GM21529 (cell line): ENCODE measurements around the gene TRAFD1.
"Not testable (repeated sequence)": the region's sequence is repeated elsewhere in the genome, so short reads cannot be mapped to it uniquely, and the experiment has no call there.

Source experiments
- ATAC-seq: cut with Tn5 transposase; IDR thresholded peaks from one replicate; pipeline ENCODE4 v1.9.1; 2021; ENCODE audit not compliant: unreplicated experiment

Gene TRAFD1

DNA sequence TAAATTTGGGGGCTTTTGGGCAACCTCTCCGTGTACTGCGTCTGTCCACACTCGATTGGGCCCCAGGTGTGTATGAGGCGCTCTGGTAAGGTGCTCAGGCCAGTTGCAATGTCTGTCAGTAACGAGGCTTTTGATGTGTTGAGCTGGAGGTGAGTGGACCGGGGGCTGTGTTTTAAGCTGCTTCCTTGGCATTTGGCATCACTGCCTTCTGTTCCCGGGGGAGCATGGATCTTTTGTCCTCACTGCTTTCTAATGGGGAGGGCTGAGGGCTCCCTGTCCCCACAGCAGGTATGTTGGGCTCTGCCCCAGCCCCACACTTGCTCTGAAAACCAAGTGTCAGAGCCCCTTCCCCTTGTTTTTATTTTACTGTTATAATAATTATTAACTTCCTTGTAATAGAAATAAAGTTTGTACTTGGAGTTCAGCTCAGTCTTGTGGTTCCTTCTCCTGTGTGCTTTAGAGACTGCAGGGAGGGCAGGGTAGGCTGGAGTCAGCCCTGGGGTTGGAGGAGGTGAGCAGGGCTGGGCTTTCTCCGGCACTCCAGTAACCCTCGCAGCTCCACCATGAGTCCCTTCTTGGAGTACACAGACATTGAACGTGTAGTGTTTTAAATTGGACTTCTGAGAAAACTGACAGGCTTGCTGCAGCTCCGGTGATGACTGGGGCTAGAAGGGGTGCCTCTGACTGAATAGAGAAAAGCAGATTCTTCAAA lies 28.0 kb downstream of the TRAFD1 start:
- no peak for ATAC-seq

GRCh38 chr12:112153893-112154219 lies 28.5 kb downstream of the TRAFD1 start:
- ATAC-seq = no peak

- ATAC-seq = not testable (repeated sequence)
Measured at GRCh38 chr12:112158461-112159145, 33.2 kb downstream of the TRAFD1 start.

DNA sequence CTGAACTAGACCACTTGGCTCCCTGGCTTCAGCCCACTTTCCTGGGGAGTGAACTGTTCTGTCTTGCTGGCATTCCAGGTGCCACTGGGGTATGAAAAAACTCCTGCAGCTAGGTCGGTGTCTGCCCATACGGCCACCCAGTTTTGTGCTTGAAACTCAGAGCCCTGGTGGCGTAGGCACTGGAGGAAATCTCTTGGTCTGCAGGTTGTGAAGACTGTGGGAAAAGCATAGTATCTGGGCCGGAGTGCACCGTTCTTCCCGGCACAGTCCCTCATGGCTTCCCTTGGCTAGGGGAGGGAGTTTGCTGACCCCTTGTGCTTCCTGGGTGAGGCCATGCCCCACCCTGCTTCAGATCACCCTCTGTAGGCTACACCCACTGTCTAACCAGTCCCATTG lies 33.8 kb downstream of the TRAFD1 start:
- no peak for ATAC-seq

GRCh38 chr12:112160611-112161010 lies 35.3 kb downstream of the TRAFD1 start:
- no peak for ATAC-seq

DNA sequence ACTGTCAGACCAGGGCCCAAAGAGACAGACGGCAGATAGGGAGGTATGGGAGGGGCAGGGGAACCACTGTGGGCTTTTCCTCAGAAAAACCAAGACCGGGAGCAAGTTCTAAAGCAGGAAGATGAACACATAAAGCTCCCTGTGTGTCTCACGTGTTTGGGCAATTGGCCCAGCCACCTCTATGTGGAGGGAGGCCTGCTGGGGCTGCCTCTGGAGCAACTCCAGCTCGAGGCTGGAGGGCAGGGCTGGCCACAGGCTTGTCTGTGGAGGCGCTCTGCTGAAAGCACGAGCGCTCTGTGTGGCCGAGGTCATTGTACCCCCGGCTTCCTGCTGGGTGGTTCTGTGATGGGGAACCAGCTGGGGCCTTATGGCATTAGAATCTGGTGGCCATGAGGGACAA lies 36.4 kb downstream of the TRAFD1 start:
- ATAC-seq = no peak

- no peak for ATAC-seq
Measured at GRCh38 chr12:112162241-112162790, 37.0 kb downstream of the TRAFD1 start.

GRCh38 chr12:112163056-112163455 lies 37.7 kb downstream of the TRAFD1 start:
- ATAC-seq = no peak

GRCh38 chr12:112163471-112163991 lies 38.2 kb downstream of the TRAFD1 start:
- no peak for ATAC-seq

- no peak for ATAC-seq
Measured at GRCh38 chr12:112164011-112164660, 38.8 kb downstream of the TRAFD1 start.

- no peak for ATAC-seq
Measured at GRCh38 chr12:112165624-112166023, 40.3 kb downstream of the TRAFD1 start.

DNA sequence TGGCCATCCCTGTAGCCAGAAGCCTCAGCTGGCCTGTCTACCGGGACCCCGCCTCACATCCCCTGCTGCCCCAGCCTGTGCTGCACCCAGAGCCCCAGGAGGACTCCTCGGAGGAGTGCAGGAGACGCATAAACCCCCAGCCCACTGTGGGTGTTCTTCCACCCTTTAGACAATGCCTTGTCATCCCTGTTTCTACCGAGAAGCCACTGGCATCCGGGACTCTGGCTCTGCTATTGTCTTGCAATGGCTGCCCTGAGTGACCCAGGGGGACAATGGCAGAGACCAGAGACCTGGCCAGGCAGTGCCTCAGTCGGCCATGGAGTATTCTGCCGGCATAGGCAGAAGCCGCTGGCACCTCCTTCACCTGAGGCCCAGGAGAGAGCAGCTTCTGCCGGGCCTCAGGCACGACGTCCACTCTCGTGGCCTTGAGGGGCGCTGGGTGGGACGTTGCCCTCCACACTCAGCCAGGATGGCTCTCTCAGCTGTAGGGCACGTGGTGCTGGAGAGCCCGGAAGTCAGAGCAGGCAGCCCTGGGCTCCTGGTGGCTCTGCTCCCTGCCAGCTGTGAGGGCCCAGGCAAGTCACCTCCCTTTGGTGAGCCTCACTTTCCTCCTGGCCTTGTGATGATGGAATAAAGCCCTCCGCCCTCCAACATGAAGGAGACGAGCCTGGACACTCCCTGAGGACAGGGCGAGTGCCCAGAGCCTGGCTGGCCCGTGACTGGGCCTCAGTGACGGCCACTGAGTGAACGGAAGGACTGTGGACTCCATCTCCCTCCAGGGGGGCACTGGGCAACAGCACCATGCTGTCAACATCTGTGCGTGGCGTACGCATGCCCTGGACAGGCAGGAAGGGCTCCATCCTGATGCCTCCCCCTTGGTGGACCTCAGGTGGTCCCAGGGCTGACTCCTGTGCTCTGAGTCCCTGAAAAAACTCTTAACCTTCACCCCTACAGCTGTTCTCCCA lies 41.0 kb downstream of the TRAFD1 start:
- no peak for ATAC-seq

GRCh38 chr12:112167031-112167461 lies 41.7 kb downstream of the TRAFD1 start:
- no peak for ATAC-seq

DNA sequence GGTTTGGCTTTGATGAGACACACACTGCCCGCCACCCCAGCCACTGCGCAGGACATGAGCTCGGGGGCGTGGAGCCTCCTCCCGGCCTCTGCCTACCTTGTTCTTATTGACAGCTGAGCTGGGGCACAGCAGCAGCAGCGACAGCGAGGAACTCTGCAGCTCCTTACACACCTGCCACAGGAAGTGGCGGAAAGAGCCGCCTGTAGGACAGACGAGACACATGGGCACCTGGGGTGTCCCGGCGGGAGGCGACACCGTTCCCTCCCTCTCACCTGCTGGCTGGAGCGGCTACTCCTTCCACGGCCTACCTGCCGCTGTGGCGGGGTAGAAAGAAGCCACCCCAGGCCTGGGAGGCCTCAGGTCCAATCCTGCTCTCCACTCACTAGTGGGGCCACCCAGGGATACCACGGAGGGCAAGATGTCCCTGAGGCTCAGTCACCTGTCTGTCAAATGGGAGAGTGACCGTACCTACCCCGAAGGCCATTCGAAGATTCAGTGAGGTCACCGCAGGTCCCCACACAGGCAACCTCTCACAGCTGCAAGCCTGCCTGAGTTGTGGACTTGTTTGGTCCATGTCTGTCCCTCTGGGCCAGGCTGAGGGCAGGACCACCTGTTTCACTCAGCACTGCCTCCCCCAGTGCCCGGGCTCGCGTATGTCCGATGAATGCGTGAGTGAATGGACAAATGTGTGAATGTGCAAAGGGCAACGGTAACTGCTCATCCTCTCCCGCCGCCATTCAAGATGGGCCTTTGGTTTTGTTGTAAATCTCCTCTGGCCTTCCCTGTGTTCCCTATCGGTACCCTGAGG lies 42.6 kb downstream of the TRAFD1 start:
- no peak for ATAC-seq

DNA sequence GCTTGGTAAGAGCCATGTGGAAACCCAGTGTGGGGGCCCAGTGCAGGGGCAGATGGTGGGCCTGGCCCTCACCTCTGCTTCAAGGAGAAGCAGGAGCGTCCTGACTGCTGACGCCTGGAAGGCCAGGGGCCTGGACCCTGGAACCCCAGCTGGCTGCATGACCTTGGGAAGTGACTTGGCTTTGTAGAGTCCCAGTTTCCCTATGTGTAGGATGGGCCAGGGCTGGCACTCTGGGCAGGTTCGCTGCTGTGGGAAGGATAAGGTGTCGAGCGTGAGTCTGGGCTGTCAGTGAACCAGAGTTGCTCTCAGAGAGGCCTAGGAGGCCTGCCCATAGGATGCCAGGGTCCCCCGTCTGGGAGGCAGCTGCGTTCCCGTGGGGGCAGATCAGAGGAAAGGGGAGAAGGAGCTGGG lies 43.2 kb downstream of the TRAFD1 start:
- ATAC-seq = no peak

DNA sequence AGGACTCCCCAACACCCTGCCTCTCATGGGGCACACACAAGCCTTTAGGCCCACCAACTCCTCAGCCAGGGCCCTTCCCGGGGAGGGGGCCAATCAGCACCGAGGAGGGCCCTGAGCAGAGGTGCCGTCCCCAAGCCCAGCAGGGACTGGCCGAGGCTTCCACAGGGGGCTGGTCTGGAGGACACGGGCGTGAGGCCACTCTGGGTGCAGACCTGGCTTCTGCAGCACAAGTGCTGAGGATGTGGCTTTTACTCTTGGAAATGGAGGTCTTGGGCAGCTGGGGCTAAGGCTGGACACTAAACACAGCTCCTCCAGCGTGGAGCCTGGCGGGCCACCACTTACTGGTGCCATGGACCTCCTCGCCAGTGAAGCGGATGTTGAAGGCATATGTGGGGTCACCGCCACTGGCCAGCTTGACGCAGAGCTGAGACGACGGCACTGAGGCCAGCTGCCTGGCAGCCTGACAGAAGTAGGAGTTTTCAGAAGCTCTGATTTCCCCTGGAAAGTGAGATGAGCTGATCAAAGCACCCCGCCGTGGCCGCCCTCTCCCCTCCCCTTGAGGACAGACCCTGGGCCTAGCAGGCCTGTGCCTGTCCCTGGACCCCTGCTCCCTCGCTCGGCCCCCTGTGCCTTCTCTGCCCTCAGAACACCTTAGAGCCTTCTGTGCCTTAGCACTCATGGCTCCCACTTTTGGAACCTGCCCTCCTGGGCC lies 44.0 kb downstream of the TRAFD1 start:
- no peak for ATAC-seq

DNA sequence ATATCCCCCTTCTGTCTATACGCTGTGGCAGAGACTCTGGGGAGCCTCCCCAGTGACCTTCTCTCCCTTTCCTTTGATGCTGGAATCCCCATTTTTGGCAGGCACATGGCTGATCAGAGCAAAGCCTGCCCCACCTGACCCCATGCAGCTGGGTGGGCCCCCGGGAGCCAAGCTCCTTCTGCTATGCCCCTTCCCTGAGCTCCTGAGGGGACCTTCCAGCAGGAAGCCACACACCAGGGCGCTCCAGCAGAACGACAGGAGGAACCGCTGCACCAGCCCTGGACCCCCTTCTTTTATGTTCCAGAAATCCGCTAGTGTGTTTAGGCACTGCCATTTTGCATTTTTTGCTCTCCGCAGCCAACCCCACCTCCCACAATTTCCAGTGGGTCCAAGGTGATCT lies 44.6 kb downstream of the TRAFD1 start:
- ATAC-seq = no peak

DNA sequence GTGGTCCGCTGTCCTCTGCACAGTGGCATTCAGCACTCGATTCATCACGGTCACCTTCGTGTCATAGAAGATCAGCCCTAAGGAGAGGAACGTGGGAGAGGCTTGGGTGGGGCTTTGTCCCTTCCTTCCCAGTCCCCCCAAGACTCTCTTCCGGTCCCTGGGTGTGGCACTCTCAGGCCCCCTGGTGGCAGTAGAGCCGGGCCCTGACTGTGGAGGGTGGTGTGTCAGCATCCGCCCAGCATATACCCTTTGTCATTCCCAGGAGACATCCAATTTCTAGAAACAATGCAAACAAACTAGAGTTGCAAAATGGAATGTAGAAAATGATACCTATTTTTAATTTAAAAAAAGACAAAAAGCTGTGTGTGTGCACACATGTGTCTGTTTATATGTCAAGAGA lies 45.0 kb downstream of the TRAFD1 start:
- ATAC-seq = no peak

DNA sequence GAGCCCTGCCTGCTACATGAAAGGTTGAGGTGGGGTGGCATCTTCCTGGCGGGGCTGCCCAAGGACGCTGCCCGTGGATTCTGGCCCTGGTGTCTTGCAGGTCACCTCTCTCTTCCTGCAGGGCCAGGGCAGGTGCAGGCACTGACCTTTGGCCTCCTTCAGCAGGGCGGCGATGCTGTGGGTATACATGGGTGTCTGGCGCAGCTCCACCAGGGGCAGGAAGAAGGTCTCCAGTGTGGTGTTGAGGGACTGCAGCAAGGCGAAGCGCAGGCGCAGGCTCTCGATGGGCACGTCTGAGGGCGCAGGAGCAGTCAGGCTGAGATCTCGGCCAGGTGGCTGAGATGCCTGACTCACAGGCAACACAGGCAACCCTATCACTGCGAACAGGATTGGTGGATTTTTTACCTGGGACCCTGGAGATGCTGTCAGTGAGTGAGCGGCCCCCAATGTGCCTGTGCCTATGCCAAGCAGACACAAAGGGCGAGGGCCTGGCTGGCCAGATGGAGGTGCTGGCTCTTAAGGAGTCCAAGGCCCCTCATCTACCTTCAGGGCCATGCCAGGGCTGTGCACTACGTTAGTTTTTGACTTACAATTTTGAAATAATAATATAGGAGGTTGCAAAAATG lies 45.7 kb downstream of the TRAFD1 start:
- no peak for ATAC-seq
